HG03565 (cell line): Measurements from ENCODE around the gene OR7D2.
"Not testable (repeated sequence)": the region's sequence is repeated elsewhere in the genome, so short reads cannot be mapped to it uniquely, and the experiment has no call there.

ENCODE experiments used
- ATAC-seq: cut with Tn5 transposase; IDR thresholded peaks from one replicate; pipeline ENCODE4 v1.9.1; 2021; ENCODE audit warnings: mild to moderate bottlenecking, moderate library complexity; ENCODE audit not compliant: unreplicated experiment

OR7D2 gene

DNA sequence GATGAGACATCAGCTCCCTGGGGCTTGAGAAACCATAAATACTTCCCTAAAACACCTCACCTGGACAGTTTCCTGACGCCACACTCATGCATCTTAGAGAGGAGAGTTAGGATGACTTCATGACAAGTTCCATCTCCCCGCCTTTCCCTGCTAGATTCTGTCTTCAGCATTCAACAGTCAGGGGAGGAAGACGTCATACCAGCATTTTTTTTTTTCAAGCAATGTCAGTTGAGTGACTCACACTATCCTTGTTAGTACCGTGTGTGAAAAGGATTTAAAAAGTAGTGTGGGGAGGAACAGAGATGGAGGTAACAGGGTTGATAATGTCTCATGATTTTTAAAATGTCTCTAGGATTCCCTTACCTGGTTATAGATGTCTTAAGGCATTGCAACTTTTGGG lies at the start of gene OR7D2:
OR7D2 (plus strand) TSS at position 79 of the 400 bp plus-strand sequence. CDS start 6,803 bp downstream, outside the sequence.
- ATAC-seq: no peak

DNA sequence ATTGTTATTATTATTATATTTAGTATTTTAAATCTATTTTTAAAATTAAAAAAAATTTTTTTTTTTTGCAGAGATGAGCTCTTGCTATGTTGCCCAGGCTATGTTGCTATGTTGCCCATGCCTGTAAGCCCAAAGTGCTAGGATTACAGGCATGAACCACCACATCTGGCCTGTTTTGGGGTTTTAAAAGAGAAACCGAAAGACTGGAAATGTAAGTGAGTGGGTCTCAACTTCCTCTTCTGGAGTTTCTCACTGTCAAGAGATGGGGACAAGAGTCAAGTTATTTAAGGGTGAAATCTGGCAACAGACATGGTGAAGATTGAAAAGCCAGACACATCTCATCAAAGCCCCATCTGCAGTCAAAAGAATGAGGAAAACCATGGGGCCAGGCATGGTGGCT lies 47.8 kb upstream of the OR7D2 start:
- ATAC-seq: no peak

DNA sequence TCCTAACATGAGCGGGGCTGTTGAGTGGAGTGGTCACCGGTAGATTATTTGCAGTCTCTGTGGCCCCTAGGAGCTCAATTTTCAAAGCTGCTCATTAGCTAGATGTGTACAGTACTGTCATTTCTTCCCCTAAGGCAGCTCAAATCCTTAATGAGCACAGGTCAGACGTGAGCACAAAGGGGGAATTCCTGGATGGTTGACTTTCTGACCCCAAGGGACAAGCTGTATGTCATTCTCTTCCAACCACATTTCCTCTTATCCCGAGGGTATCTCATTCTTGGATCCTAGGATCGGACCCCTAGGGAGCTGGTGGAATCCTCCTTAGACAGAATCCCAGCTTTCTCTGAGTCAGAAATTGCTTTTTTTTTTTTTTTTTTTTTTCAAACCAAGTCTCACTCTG lies 46.4 kb upstream of the OR7D2 start:
- ATAC-seq: no peak

DNA sequence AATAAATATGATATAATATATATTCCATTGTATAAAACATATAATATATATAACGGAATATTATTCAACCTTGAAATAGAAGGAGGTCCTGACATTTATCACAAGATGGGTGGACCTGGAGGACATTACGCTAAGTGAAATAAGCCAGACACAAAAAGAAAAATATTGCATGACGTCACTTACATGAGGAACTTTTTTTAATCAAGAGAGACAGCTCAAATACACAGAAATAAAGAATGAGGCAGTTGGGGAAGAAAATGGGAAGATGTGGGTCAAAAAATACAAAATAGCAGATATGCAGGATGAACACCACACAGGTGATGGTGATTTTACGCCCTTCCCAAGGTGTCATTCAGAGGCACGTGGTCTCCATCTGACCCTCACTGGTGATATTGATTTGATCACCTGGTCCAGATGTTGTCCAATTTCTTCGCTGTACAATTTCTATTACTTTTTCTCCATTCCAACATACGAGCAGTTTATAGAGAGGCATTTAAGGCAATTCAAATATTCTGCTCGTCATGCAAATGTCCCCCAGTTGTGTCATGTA lies 39.1 kb upstream of the OR7D2 start:
- peak; percentile 13 for ATAC-seq

DNA sequence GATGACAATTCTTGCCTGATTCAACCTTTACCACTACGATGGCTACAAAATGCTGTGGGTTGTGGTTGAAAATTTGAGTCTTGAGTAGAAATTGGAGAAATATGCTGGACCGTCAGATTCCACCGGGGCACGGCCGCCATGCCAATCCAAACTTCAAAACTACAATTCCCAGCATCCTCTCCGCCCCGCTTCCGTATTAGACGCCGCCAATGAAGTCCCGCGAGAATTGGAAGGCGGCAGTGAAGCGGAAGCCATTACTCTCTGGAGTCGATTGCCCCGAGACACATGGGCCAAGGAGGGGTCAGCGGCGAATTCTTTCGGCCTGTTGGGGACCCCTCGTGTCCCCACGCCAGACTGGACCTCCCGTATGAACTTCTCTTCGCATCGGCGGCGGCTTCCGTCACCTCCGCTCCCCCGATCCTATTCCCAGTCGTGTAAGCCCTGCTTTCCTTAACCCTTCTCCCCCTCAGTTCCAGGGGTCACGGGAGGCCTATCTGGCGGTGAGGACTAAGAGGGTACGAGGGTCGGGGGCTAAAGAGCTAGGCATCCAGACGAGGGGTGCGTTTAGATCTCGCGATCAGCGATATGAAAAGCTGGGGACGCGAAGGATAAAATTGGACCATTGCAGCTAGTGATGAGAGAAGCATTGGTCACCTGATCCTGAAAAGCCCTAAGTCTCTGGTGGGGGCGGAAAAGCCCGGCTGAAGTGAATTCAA lies 38.5 kb upstream of the OR7D2 start, which contains the start of gene ZNF317:
ZNF317 (plus strand) TSS at position 239 of the 716 bp plus-strand sequence. CDS start 15,620 bp downstream, outside the sequence.
- peak; percentile 67 for ATAC-seq

DNA sequence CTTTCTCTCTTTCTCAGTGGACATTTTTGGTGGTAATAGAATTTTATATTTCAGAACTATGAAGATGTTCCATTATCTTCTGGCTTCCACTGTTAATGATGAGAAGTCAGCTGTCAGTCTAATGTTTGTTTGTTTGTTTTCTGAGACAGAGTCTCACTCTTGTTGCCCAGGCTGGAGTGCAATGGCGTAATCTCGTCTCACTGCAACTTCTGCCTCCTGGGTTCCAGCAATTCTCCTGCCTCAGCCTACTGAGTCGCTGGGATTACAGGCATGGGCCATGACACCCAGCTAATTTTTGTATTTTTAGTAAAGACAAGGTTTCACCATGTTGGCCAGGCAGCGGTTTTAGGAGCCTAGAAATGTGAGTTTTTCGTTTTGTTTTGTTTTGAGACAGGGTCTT lies 33.9 kb upstream of the OR7D2 start:
- ATAC-seq: no peak

DNA sequence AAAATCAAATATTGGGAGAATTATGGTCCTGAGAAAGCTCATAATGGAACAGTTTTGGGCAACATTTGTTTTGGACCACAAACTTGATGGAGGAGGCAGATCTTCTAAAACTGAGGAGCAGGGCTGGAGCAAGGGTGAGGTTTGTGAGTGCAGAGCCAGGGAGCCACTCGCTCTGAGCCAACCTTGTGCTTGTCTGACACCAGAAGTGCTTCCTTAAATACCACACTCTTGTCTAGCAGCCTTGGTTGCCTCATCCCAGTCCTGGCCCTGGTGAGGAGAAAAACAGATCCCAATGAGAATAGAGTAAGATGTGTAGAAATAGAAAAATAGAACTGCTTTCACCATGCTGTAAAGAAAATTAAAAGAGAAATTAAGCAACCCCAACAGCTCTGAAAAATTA lies 31.9 kb upstream of the OR7D2 start:
- no peak for ATAC-seq

DNA sequence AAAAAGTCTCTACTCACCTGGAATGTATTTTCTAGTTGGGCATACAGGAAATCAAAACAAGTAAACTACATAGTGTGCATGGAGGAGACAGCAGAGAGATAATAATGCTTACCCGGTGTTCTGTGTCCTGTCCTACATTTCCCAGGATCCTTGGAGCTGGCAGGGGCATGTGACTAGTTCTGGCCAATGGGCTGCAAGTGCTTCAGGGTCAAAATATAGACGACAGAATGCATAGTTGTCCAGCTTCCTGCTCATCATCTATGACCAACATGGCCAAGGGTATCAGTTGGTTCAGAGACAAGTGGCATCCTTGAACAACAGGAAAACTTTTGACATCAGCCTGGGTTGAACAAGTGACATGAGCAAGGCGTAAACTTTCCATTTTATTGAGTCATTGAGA lies 30.1 kb upstream of the OR7D2 start:
- no peak for ATAC-seq

DNA sequence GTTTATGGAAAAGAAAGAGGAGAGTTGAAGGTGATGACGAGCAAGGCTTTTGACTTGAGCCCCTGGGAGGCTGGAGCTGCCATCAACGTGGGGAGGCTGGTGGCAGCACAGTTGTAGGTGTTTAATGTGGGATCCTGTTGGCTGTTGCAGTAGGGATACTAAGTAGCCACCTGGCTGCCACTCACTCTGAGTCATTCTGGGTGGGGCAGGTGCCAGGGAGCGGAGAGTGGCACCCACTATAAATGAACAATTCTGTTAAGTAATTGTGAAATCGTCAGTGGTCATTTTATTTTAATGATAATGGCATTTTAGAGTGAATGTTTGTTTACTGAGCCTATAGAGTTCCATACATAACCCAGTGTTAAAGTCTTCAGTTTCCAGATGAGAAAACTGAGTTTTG lies 28.8 kb upstream of the OR7D2 start:
- ATAC-seq: no peak

DNA sequence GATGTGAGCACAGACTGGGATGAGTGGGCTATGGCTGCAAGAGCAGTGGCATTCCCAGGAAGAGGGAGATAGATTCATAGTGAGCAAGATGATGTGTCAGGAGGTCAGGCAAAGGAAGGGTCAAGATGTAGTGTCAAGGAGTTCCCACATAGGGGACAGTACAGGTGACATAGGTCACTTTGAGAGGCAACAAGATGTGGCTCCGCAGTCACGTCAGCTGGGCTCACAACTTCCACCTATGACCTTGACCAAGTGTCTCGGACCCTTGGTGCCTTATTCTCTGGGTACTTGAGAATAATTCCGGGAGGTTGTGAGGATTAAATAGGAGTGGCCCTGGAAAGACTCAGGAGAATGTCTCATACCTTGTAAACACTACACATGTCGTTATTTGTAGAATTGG lies 28.1 kb upstream of the OR7D2 start:
- no peak for ATAC-seq

DNA sequence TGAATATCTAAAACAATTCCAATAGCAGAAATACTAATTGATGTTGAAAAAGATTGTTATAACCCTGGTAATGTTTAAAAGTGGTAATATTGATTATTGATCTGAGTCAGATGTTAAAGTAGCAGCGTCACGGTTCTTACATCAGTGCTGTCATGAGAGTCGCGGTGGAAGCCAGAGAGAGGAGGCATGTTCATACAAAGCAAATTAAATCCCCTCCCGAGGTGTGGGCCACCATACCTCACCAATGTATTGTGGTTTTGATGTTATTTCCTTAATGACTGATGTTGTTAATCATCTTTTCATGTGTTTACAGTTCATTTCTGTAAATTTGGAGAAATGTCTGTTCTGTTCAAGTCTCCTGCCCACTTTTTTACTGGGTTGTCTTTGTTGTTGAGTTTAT lies 27.4 kb upstream of the OR7D2 start:
- ATAC-seq: no peak

DNA sequence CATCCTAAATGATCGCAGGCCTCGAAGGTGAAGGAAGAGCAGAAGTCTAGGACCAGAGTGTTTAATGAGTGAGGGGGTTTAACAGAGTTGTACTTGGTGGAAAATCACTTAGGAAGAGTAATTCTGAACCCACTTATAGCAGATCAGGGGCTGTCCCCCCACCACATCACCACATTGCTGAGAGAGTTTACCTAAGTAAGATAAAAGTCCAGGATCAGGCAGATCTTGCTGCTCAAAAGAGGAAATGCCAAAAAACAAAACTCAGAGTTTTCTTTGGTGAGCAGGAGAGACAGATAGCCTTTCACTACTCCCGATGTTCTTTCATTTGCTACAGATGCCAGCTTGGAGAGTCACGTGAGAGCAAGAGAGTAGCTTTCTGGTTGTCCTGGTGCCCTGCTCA lies 23.2 kb upstream of the OR7D2 start:
- ATAC-seq: no peak

DNA sequence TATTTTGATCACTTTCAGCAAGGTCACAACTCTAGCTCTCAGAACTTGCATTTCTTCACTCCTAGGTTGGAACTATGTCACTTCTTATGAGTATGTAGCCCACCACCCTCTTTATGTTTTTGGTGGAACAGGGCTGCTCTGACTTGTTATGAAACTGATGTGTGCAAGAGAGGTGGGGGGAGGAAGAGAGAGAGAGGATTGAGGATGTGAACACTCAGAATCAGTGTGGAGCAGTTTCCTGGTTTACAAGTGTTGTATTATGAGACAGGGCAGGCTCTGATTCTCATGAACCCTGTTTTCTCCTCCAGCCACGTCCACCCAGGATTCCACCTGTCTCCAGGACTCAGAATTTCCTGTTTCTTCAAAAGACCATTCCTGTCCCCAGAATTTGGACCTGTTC lies 22.5 kb upstream of the OR7D2 start:
- ATAC-seq: no peak

DNA sequence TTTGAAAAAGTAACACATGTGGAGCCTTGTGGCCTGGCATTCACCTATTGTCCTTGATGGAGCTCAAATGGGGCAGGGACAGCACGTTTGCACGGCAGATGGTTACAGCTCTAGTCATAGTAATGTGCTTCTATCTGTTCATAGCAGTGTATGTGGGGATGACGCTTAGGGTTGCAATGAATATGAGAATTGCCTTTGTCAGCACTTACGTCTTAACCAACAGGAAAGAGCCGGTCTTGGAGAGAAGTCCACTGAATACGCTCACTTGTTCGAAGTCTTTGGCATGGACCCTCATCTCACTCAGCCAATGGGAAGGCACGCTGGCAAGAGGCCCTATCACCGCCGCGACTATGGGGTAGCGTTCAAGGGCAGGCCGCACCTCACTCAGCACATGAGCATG lies 18.9 kb upstream of the OR7D2 start:
- ATAC-seq: no peak

DNA sequence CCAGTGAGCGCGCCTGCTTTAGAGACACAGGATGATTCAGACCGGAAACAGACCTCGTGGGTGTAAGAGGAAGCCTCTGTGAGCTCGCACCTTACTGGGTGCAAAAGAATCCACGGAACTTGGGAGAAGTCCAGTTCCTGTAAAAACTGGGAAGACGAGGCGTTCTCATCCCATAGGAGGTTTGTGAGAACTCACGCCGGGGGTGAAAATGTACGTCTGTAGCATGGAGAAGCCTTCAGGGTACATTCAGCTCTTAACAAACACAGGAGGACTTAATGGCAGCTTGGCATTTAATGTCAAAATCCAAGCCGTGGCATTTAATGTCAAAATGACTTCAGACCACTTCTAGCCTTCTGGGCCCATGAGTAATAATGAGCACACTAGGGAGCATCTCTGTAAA lies 17.4 kb upstream of the OR7D2 start:
- ATAC-seq: no peak

DNA sequence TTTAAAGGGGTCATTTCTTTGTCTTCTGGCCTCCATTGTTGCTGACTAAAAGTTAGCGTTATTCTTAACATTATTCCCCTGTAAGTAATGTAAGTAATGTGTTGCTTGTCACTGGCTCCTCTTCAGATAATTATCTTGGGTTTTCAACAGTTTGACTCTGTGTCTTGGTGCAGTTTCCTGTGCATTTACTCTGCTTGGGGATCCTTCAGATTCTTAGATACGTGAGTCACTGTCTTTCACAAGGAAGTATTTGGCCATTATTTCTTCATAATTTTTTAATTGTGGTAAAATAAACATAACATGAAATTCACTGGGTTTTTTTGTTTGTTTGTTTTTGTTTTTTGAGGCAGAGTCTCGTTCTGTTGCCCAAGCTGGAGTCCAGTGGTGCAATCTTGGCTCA lies 13.5 kb upstream of the OR7D2 start:
- ATAC-seq: no peak

DNA sequence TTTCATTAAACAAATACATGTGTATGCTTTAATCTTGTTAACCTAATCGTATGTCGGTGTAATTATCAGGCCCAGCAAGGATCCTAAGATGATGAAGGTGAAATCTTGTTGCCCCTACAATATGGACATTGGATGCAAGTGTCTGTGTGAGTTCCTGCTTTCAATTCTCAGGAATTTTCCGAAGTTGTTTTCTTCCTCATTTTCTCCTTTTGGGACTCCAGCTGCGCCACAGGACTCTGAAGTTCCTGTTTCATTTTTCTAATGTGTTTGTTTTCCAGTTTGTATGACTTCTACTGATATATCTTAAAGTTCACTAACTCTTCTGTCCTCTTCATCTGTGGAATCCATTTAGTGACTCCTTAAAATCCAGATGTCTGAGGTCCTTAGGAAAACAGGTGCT lies 11.9 kb upstream of the OR7D2 start:
- no peak for ATAC-seq

DNA sequence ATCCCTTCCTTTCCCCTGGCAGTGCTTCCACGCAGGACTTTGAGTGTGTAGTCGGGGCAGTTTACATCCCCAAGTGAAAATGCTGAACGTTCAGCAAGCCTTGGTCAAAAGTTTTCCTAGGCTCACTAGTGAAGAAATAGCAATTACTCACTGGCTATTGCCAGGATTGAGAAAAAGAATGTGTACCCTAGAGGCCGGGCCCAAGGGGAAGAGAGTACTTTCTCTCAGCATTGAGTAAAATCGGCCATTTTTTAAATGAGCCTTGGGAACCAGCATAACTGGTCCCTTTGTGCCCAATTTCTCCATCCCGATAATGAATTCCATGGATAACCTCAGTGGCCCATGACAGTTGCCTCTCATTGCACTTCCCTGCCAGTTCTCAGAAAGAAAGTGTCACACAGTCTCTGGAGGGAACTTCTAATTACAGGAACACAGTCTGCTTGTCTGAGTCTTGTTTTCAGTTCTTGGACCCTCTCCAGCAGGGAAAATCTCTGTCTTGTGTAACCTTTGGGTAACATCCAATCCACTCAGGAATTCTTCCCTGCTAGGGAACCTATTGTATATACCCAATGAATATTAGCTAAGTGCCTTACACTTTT lies 7.3 kb upstream of the OR7D2 start:
- no peak for ATAC-seq

DNA sequence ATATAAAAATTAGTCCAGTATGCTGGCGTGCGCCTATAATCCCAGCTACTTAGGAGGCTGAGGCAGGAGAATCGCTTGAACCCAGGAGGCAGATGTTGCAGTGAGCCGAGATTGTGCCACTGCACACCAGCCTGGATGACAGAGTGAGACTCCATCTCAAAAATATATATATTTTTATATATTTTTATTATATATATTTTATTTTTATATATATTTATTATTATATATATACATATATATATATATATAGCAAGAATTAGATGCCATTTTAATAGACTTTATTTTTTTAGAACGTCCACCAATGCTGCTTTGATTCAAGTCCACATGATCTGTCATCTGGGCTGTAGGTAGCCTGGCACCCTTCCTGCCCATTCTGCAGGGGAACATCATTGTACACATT lies 3.5 kb upstream of the OR7D2 start:
- ATAC-seq: no peak

DNA sequence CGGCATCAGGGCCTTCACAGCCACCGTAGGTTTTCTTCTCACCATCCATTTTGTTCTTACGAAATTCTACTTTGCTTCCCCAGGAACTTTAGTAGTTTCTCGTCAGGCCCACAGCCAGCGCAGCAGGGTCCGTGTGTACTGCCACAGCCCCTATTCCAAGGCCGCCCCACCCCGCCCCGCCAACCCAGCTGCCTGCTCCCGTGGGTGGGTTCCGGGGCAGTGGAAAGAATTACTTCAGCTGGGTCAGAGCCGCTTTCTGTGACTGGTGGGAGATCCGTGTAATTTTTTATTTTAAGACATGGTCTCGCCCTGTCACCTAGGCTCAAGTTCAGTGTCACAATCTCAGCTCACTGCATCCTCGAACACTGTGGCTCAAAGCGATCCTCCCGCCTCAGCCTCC lies 4.2 kb downstream of the OR7D2 start:
- no peak for ATAC-seq

DNA sequence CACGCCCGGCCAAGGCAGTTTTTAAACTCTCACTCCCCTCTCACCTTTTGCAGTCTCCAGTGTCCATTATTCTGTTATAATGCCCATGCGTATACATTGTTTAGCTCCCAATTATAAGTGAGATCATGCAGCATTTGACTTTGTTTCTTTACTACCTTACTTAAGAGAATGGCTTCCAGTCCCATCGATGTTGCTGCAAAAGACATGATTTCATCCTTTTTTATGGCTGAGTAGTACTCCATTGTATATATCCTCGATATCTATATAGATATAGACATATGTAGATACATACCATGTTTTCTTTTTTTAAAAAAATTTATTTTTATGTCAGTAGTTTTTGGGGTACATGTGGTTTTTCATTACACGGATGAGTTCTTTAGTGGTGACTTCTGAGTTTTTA lies 8.4 kb downstream of the OR7D2 start:
- ATAC-seq: no peak

DNA sequence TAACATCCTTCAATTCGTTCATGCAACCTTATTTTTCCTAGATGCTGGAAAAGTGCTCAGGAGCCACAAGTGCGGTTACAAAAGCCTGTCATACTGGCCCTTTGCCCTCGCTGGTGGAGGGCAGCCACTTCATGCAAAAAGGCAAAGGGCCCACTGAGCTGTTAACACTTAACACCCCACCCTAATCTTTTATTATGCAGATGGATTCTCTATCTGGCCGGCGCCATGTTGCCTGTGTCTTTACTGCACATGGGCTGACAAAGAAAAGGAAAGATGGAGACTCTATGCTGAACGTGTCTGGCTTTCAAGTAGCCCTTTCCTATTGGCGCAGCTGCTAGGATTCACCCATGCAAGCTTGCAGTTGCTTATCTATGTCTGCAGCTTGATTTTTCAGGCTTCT lies 10.8 kb downstream of the OR7D2 start:
- ATAC-seq: no peak

DNA sequence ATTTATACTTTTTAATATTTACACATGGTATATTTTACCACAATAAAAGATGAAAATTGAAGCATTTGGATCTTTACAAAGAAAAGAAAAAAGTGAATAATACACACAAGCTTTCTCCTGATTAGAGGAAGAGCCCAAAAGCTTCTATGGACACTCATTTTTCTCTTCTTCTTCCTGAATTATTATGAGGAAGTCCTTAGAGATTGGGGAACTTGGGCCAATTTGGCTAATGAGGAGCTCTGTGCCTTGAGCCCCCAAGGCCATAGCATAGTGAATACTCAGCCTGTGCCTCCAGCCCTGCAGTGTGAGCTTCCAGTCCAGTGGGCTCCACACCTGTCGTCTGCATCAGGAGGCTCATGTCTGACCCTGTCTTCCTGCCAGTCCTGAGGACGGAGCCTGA lies 19.3 kb downstream of the OR7D2 start:
- ATAC-seq: not testable (repeated sequence)
